ENCODE data around the gene TNS3.

Gene TNS3

DNA sequence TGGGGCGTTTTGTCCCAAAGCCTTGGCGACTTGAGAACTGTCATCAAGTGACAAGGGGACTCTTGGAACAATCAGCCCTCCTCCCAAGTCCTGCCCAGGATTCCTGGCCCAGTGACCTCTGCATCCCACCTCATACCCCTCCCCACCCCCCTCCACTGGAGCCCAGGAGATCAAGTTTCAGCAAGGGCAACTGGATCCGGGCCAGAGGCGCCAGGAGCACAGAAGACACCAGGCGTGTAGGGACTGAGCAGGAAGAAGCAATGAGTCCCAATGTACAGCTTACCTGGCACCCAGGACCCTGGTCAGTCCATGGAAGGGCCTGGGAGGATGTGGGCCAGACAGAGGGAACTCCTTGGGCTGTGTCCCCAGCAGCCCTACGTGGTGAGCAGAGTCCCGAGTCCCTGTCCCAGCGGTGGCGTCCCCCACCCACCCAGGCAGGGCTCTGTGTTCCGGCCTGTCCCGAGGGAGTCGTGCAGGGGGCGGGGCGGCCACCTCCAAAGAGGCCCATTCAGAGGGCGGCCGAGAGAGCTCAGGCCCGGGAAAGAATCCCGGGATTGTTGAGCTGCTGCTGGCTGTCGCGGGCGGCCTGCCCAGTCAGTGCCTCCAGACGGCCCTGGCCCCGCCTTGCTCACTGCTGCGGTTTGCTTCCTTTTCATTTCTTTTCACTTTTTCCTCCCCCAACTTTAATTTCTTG is 254.1 kb downstream of the TNS3 start:
- DNase-seq, result peak; percentile 77

DNA sequence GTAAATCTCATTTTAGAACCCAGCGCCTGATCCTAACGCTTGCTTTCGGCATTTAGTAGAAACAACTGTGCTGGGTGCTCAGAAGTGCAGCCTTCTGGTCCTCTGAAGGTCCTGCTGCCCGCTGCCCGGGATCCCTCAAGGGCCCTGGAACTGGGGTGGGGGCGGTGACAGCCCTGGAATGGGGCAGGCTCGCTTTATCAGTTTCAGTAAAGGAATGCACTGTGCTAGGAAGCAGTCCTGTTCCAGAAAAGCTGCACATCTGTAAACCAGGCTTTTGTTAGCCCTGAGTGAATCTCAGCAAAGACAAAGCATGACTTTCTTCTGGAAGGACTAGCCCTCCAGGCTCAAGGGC is 254.6 kb downstream of the TNS3 start:
- peak; percentile 34 for DNase-seq

DNA sequence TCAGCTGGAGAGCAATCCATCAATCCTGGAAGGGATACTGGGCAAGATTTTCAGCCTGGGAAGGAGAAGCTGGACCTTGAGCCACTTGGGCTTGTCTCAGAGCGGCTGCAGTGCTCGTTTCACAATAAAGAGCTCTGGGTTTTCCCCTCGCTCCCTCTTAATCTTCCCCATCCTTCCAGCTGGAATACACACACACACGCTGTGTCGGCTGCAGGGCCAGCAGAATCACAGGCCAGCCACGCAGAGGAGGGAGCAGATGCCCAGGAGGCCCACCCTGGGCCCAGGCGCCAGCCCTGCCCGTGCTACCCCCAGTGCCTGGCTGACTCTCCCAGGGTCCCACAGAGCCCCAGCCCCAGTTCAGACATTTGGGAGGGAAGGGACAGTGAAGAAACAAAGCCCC is 255.1 kb downstream of the TNS3 start:
- DNase-seq, result peak; percentile 36

DNA sequence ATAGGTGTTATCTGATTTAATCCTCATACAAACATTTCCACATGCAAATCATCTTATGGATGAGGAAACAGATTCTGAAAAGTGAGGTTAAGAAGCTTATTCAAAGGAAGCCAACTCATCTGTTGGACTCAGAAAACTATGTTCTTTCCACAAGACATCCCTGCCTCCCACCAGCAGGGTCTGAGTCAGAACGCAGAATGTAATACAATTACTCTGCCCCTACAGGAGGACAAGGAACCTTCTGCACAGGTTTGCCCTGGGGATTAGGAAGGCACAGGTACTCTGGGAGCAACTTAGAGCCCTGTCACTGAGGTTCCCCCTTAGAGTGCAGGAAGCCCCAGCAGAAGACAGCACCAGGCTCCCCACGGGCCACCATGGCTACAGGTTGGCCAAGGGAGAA is 255.7 kb downstream of the TNS3 start:
- DNase-seq, result no peak

DNA sequence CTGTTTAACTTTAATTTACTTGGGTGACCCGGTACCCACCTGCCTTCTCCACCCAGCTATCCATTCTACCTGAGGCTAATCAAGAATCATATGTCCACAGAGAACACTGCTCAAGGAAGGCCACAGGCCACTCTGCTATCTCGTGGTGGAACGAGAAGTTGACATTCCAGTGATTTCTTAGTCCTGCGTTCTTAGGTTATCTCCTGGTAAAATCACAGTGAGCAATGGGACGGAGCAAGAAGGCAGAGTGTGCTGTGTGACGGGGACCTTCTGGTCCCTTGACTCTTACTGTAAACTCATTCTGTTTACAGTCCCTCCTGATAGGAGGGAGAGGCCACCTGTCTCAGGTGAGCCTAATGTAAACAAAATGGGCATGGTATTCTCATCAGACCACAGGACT is 256.6 kb downstream of the TNS3 start:
- no peak for DNase-seq

DNA sequence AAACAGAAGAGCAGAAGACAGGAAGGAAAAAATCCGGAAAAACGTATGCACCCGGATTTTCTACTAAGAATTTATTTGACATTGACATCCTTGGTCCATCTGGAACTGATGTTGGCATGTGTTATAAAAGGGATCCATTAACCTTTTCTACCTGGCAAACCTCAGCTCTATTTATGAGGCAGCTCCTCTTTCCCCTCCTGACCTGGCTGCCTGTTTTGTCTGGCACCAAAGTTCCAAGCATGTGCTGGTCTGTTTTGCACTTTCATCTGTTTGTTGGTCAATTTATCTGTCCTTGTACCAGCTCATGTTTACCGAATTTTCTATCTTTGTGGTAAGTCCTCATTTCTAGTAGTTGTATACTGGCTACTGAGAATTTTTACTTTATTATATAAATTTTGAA is 258.0 kb downstream of the TNS3 start:
- no peak for DNase-seq

DNA sequence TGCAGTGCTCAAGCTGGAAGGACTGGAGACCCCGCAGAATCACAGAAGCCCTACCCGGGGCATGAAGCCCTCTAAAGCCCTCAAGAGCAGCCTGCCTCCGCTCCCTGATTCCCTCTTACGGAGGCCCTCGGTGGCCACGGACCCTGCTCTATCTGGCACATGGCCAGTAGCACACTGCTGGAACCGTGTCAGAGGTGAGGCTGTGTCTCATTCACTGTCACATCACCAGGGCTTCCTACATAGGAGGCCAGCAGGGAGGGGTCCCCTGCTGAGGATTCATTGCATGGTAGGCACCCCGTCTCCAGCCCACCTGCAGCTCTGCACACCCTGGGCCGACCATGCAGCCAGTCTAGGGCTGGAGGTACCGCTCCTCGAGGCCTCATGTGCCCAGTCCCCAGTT is 259.2 kb downstream of the TNS3 start:
- no peak for DNase-seq

DNA sequence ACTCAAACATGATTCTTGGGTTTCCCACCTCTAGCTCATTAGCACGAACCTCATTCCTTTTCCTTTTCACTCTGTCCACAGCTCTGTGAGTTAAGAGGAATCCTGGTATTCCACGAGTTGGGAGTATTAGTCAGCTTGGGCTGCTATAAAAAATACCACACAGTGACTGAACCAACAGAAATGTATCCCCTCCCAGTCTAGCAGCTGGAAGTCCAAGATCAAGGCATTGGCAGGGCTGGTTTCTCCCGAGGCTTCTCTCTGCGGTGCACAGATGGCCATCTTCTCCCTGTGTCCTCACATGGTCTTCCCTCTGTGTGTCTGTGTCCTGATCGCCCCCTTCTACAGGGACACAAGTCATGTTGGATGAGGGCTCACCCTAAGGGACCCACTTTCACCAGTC is 261.6 kb downstream of the TNS3 start:
- DNase-seq, result no peak

DNA sequence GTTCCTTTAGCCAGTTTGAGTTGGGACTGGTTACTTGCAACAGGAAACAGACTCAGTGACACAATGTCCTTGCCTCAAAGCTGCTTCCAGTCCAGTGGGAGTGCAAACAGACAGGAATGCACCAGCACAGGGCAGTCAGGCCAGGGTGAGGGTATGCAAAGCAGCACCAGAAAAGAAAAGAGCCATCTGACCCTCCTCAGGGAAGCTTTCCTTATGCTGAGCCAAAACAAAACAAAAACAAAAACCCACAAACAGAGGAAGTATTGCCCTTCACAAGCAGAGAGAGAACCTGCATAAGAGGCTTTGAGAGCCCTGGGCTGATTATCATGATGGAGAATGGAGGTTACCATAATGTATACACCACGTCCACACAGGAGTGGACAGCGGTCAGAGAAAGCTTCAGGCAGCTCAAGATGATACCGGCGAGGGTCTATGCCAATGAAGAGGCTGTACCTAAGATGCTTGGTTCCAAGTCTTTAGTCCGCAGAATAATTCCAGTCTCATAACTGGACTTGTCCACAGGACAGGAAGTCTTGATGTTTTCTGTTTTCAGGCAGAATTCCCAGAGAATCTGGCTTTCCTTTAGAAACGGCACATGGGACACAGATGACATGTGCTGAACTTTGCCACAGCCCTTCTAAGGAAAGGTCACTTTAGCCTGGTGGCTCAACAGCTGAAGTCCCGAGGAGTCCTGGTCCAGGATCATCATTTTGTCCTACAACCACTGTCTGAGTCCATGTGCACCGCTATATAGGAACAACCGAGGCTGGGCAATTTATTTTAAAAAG is 263.3 kb downstream of the TNS3 start:
- no peak for DNase-seq

DNA sequence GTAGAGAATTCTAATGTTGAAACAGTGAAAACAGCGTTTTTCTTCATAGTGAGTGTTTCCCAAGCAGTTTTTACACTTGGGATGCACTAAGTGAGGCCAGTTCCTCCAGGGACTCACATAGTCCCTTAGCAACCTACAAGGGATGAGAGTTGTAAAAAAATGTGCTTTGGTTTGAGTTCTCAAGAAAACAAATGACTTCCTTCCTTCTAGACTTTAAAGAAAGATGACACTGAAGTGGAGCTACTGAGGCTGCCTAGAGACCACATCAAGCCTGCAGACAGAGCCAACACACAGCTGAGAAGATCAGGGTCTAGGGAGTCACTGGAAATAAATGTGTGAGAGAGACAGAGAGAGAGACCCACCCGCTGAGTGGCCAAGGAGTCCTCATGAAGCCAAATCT is 264.4 kb downstream of the TNS3 start:
- DNase-seq, result no peak

DNA sequence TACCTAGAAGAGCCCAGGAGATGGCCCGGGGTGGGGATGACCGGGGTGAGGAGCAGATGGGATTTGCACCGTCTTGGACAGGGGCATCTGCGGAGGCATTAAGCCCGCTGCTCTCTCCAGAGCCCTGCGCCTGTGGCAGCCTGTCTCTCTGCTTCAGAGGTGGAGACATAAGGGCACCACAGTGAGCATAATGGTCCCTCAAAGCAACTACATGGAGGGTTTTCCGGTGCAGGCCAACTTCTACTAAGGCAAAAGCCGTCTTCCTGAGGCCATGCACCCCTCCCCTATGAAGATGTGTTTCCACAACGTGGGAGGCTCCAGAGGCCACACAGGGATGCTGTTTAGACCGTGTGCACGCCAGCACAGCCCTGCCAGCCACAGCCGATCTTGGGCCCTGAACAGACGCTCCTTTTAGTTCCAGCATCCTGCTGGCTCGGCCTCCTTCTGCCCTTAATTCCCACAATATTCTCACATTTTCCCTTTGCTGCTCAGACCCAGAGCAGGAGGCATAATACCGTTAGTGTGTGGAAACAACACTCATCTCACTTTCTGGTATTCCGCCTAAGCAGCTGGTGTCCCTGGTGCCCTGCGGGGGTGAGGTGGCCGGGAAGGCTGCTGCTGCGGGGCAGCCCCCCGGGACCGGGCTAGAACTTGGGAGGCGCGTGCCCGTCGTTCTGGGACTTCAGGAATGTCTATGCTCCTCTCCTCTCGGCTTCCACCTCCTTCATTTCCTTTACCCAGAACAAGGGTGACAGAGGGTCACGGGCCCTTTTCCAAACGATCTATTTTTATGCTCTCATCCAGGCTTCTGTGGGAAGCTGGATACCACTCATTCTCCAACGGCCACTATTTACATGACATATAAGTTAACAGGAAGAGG is 266.9 kb downstream of the TNS3 start:
- no peak for DNase-seq

DNA sequence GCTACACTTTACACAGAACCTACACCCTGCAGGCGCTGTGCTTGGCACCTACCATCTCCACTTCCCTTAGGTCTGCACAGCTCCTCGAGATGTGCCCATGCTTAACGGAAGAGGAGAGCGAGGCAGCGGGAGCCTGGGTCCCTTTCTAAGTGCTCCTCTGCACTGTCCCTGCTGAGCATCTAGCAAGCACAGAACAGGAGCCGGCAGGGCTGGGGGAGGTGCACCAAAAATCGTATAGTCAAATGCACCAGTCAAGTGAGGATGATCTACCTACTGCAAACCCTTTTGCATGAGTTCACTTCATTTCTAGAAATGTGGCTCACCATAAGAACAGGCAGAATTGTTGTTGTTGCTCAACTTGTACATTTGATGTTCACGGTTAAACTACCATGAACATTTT is 267.7 kb downstream of the TNS3 start:
- no peak for DNase-seq

DNA sequence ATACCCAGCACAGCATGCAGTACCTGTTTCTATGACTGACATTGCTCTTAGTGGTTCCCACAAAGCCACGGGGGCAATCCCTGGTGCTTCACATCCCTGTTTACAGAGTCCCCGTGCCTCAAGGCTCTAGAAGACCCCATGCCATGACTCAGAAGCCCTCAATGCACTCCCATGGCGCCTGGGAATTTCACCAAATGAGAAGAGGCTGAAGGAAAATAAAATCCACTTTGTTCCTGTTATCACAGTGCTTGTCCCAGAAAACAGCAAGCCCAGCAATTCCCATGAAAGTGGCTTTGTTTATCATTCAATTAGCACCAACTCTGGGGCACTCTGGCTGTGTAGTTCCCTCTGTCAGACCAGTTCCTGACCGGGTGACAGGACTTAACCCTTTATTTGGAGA is 268.3 kb downstream of the TNS3 start:
- DNase-seq, result no peak

DNA sequence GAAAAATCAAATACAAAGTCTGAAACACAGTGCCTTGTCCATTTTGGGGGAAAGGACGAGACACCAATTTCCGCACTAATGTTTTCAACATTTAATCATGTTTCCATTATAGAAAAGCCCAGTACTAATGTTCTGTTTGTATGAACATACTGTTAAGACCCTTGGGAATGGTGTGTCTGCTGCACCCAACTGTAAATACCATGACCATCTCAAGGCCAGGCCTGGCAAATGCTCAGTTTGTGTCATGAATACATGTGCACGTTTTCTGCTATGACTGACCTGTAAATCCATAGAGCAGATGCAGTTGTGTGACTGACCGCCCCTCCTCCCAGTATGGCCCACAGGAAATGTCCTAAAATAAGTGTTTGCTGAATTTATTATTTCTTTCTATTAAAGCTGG is 270.0 kb downstream of the TNS3 start:
- no peak for DNase-seq

DNA sequence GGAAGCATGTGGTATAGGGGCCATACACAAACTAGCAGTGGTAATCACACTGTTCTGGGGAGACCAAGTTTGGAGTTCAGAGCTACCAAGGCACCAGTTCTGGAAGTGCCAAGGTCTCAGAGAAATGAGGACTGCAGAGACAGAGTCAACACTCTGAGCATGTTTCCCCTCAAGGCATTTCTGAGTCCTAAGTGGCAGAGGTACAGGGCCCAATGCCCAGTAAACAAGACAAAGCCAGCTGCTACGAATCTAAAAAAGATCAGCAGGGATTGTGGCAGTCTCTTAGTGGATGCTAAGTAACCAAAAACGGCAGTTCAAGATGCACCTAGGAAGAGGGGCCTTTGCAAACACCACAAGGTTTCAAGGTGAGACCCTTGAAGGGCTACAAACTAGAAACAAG is 271.9 kb downstream of the TNS3 start:
- no peak for DNase-seq

DNA sequence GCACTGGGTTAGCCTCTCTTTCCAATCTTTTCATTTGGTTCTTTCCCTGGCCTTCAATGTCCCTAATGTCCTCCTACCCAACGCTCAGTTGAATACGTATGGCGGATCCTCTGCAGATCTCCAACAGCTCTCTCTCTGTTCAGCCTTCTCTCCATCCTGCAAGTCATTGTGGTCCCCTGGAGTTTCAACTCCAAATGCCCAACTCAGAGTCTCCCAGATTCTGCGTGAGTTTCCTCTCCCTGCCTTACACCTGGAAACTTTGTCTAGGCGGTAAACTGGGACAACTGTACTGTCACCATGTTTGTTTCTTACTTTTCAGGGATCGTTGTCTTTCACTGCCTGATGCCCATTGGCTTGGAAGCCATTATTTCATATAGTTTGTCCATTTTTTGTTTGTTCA is 273.1 kb downstream of the TNS3 start:
- DNase-seq, result no peak

DNA sequence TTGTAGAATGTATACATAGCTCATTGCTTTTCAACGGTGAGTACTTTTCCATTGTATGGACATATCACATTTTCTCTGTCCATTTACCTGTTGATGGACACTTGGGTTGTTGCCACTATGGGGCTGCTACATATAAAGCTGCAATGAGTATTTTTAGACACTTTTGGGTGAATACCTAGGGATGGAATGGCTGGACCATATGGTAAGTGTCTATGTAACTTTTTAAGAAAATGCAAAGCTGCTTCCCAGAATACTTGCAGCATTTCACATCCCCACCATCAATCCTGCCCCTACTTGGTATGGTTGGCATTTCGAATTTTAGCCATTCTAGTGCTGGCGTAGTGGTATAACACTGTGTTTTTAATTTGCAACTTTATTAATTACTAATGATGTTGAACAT is 274.6 kb downstream of the TNS3 start:
- no peak for DNase-seq

DNA sequence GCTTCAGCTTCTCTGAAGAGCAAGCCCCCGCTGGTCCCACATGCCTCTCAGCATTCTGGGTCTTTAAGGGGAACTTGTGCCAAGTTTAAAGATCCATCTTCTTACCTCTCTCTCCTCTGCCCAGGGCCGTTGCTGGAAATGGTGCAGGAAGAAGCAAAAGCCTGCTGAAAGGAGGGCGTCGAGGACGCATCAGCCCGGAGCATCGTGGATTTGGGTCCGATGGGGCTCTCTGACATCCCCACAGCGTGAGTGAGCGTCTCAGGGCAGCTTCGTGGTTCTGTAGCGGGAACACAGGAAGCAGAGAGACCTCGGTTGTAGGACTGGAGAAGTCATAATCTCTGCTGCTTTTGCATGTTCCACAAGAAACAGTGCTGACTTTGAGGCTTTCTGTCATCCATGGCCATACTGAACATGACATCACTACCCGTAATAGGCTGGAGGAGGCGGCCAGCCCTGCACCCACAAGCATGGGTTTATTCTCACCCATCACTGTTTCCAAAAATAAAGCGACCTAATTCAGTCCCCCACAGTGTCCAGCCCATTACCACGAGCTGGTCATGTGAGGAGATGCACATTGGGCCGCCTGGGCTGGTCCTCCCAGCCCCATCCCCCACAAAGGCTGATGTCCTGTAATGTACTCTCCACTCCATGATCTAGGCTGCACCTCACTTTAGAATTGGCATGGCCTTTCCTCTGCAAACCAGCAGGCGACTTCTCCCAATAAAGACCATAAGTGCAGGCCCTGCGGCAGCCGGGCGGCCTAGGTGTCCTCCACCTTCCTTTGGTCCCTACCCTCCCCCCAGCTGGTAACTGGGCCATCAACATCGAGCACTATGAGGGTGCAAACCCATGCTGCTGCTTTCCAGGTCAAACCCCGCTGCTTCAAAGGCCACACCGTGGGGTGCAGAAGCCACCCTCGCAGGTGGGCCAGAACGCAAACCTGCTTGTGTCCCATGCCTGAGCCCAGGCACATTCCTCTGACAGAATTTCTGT is 276.9 kb downstream of the TNS3 start:
- DNase-seq, result no peak

DNA sequence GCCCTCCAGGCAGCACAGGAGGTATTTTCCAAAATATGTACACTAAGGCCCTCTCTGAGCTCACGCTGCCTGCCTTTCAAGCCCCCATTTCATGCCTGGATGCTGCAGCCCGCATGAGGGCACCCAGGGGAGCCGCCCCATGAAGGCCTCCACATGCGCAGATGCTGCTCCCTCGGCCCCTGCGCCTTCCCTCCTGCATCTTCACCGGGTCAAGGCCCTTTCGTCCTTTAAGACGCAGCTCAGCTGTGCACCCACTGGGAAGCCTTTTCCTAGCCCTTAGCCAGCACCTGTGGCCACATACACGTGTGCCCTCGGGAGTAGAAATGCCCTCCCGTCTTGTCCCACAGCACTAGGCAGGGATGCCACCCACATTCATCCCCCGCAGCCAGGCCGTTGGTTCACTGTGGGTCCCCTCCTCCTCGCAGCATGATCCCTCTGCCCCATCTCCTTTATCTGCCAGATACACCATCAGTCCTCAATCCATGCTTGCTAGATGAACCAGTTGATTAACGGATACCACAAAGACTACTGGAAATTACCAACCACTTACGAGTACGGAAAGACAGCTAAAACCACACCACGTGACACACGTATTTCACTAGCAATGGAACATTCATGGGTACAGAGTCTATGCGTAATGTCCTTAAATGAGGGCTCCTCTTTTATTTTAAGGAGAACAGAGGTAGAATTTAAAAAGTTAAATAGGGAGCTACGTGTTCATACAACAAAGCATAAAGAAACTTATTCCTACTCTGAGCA is 278.0 kb downstream of the TNS3 start:
- DNase-seq, result no peak

DNA sequence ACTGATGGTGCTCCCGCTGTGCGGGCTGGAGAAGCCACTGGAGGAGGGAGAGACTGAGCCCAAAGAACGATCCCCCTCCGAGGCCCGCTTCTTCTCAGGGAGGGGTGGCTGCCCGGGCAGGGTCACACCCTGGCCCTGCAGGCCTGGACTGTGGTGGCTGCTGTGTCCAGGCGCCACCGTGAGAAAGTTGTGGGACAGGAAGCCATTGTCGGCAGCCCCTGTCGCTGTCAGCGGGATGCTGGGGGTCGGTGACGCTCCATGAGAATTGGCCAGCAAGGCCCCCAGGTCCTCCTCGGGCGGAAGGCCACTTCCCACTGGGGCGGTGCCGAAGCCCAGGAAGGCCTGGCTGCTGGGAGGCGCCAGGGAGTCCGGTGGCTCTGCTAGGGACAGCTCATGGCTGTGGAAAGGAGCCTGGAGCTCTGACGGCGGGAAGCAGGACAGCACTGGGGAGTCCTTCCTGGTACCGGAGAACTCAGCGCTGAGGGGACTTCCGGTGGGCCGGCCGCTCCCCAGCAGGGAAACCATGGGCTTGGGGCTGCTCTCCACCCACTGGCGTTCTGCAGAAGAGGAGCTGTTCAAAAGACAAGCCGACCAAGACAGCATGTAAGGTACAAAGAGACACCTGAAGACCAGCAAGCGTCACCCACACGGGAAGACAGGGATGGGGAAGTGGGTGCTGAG is 278.8 kb downstream of the TNS3 start:
- no peak for DNase-seq

DNA sequence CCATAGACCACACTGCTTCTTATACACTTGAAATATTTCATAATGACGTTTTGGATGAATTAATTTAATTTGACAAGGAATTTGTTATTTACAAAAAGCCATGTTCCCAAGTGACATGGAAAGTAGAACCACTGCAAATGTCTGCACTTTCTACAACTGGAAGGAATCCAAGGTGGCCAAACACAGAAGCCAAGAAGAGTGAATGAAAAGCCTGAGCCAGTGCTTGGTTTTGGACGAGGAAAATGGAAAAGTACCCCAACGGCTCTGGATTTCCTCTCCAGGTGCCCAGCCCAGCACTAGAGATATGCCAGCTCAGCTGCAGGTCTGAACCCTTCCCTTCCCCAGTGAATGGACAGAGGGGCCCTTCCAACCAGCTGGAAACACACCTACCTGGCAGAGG is 279.4 kb downstream of the TNS3 start:
- no peak for DNase-seq
